Cerebellar cortex (tissue), 1 donor: ENCODE measurements around the gene ERICH6.

Source experiments
- DNase-seq: peaks from one replicate; pipeline ENCODE4 v3.0.0-alpha.2; 2015; ENCODE audit warnings: low spot score

ERICH6 gene

GRCh38 chr3:150703756-150704344 is at the start of gene ERICH6:
ERICH6 (minus strand) TSS chr3:150703920; CDS start chr3:150703898, 22 bp downstream.
- peak; percentile 85 for DNase-seq

- DNase-seq = no peak
Measured at GRCh38 chr3:150751781-150752263, 48.1 kb upstream of the ERICH6 start.

- DNase-seq = no peak
Measured at GRCh38 chr3:150749255-150749654, 45.5 kb upstream of the ERICH6 start.

- no peak for DNase-seq
Measured at GRCh38 chr3:150748684-150749047, 44.9 kb upstream of the ERICH6 start.

GRCh38 chr3:150747886-150748683 is 44.4 kb upstream of the ERICH6 start:
- no peak for DNase-seq

- no peak for DNase-seq
Measured at GRCh38 chr3:150746791-150747590, 43.3 kb upstream of the ERICH6 start.

GRCh38 chr3:150745832-150746231 is 42.1 kb upstream of the ERICH6 start:
- DNase-seq = no peak

GRCh38 chr3:150744919-150745211 is 41.1 kb upstream of the ERICH6 start:
- DNase-seq = no peak

- DNase-seq = no peak
Measured at GRCh38 chr3:150744041-150744918, 40.6 kb upstream of the ERICH6 start.

- no peak for DNase-seq
Measured at GRCh38 chr3:150743508-150743907, 39.8 kb upstream of the ERICH6 start.

GRCh38 chr3:150742679-150743078 is 39.0 kb upstream of the ERICH6 start:
- DNase-seq = no peak

- no peak for DNase-seq
Measured at GRCh38 chr3:150742141-150742523, 38.4 kb upstream of the ERICH6 start.

GRCh38 chr3:150741497-150742140 is 37.9 kb upstream of the ERICH6 start:
- no peak for DNase-seq

GRCh38 chr3:150740733-150741496 is 37.2 kb upstream of the ERICH6 start:
- DNase-seq = no peak

GRCh38 chr3:150739877-150740645 is 36.3 kb upstream of the ERICH6 start:
- no peak for DNase-seq

- DNase-seq = no peak
Measured at GRCh38 chr3:150739200-150739863, 35.6 kb upstream of the ERICH6 start.

- DNase-seq = no peak
Measured at GRCh38 chr3:150738688-150739087, 35.0 kb upstream of the ERICH6 start.

GRCh38 chr3:150737874-150738679 is 34.4 kb upstream of the ERICH6 start:
- no peak for DNase-seq
